HG03045 (cell line): Measurements from ENCODE around the gene ASPA.
"Not testable (repeated sequence)": the region's sequence is repeated elsewhere in the genome, so short reads cannot be mapped to it uniquely, and the experiment has no call there.

ENCODE experiments used
- ATAC-seq: cut with Tn5 transposase; IDR thresholded peaks from one replicate; pipeline ENCODE4 v1.9.1; 2021; ENCODE audit warnings: mild to moderate bottlenecking, moderate library complexity; ENCODE audit not compliant: unreplicated experiment

Gene ASPA

GRCh38 chr17:3507071-3507470 lies 31.3 kb downstream of the ASPA start:
- no peak for ATAC-seq

GRCh38 chr17:3507869-3508268 lies 32.1 kb downstream of the ASPA start:
- ATAC-seq: no peak

GRCh38 chr17:3510090-3510489 lies 34.3 kb downstream of the ASPA start:
- no peak for ATAC-seq

GRCh38 chr17:3511852-3512504 lies 36.2 kb downstream of the ASPA start:
- ATAC-seq: no peak

GRCh38 chr17:3512505-3513171 lies 36.8 kb downstream of the ASPA start:
- ATAC-seq: no peak

GRCh38 chr17:3513305-3514035 lies 37.7 kb downstream of the ASPA start:
- no peak for ATAC-seq

- ATAC-seq: not testable (repeated sequence)
Measured at GRCh38 chr17:3514167-3514566, 38.4 kb downstream of the ASPA start.

GRCh38 chr17:3514873-3515272 lies 39.1 kb downstream of the ASPA start:
- no peak for ATAC-seq

GRCh38 chr17:3519472-3519871 lies 43.7 kb downstream of the ASPA start:
- ATAC-seq: not testable (repeated sequence)

- no peak for ATAC-seq
Measured at GRCh38 chr17:3524024-3524423, 48.2 kb downstream of the ASPA start.

- no peak for ATAC-seq
Measured at GRCh38 chr17:3526491-3526890, 50.7 kb downstream of the ASPA start.

GRCh38 chr17:3526971-3527370 lies 51.2 kb downstream of the ASPA start:
- no peak for ATAC-seq

GRCh38 chr17:3527468-3527867 lies 51.7 kb downstream of the ASPA start:
- ATAC-seq: no peak

GRCh38 chr17:3527896-3528295 lies 52.1 kb downstream of the ASPA start:
- ATAC-seq: no peak

- ATAC-seq: no peak
Measured at GRCh38 chr17:3528403-3528851, 52.6 kb downstream of the ASPA start.

GRCh38 chr17:3528880-3529511 lies 53.2 kb downstream of the ASPA start:
- no peak for ATAC-seq

GRCh38 chr17:3529817-3530741 lies 54.3 kb downstream of the ASPA start:
- ATAC-seq: no peak

GRCh38 chr17:3531266-3532101 lies 55.7 kb downstream of the ASPA start:
- ATAC-seq: no peak

- no peak for ATAC-seq
Measured at GRCh38 chr17:3532106-3532858, 56.5 kb downstream of the ASPA start.
